Right cardiac atrium (tissue), 5 donors: ENCODE measurements around the gene BSDC1. TPM values are rescaled to one million over a fixed set of nuclear protein-coding genes. Genes with fewer than 3 reads are reported as not detected.

Experiments used
- ATAC-seq, 2 donors: fragments of 200-7000 bp; cut with Tn5 transposase; one replicate each; pipeline versions ENCODE4 v1.8.0 to v1.9.1; 2020; ENCODE audit warnings: moderate library complexity in 2 of 2, mild to moderate bottlenecking in 1 of 2
- DNase-seq, 3 donors: peaks; one replicate each; pipeline ENCODE4 v3.0.0-alpha.2; 2020
- H3K27ac ChIP-seq: one replicate; pipeline ENCODE4 v1.5.1; 2013; ENCODE audit warnings: mild to moderate bottlenecking, low read length, control low read depth, moderate library complexity
- H3K27me3 ChIP-seq: one replicate; pipeline ENCODE4 v1.6.1; 2013; ENCODE audit not compliant: control insufficient read depth, insufficient read depth
- H3K4me1 ChIP-seq: one replicate; pipeline ENCODE4 v1.6.1; 2013; ENCODE audit warnings: low read length; ENCODE audit not compliant: control insufficient read depth, insufficient read depth
- H3K4me3 ChIP-seq: one replicate; pipeline ENCODE4 v1.5.1; 2013; ENCODE audit warnings: low read length, control low read depth
- H3K9me3 ChIP-seq: one replicate; pipeline ENCODE4 v1.6.1; 2013; ENCODE audit warnings: low read length; ENCODE audit not compliant: control insufficient read depth
- WGBS: extraction: QIAGEN DNeasy Blood & Tissue Kit; methylation state at CpG from one replicate; pipeline ENCODE4 v1.1.7; 2013; 5-methylcytosine and 5-hydroxymethylcytosine counted together
- intact Hi-C, 4 donors: fragments of 100-400 bp; cut with DNase I; formaldehyde crosslinking; loops; one replicate each; pipeline versions ENCODE4 v1.11.0 to v1.14.0; 2022 to 2023
- polyA plus RNA-seq: library from polyadenylated mRNA; stranded (reverse); fragments of 200-250 nt; gene quantifications from one replicate; pipeline ENCODE4 v1.2.3, GENCODE V29; 2013
- total RNA-seq, 4 donors: library from RNA; stranded (reverse); fragmentation: NEBNext Ultra II Directional; extraction: Animal tissue kit (Norgen Biotek cat#: 25700); gene quantifications; one replicate each; pipeline ENCODE4 v1.2.1, GENCODE V29; 2021
- donor health status: healthy with polysubstance abuse.
- donor health status: DM: no; HTN: yes; CAD: no.
- donor health status: DM: no; HTN: no; CAD: no.
- donor health status: DM: no; HTN: yes; CAD: no; lungs with severe emphysema.
- donor health status: DM: yes; HTN: yes; CAD: no.

BSDC1 gene
- total and polyA plus RNA-seq, 5 donors = 37.1 to 56.0 (median 43.5) TPM

DNA sequence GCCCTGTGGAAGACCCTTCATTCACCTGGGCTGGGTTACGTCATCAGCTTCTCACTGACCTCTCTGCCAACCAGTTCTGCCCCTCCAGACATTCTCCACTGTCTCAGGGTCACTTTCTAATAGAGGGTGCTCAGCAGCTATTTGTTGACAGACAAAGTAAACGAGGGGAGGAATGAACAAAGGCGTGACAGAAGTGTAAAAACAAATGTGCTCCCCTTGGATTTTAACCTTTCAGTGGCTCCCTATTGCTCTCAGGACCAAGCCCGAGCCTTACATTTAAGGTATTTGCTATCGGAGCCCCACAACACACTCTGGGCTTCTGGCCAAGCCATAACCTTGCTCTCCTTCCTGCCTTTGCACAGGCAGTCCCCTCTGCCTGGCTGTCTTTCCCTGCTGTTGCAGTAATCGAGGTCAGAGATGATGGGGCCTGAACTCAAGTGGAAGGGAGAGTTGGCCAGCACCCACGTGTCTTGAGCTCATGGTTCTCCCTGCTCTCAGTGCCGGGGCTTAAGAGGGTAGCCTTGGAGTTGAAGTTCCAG is 48.9 kb downstream of the BSDC1 start:
- H3K4me1 ChIP-seq = peaks cover 12% of the 10 kb centered on the region
- H3K9me3 ChIP-seq = no peaks in the 10 kb centered on the region
- 35% methylated on average over 8 of the region's 8 CpGs for WGBS
- no peak overlapping the region for H3K27ac ChIP-seq
- no peaks in the 10 kb centered on the region for H3K27me3 ChIP-seq
- ATAC-seq (no peak), DNase-seq (no peak)
- intact Hi-C loops = no loop called here
- H3K4me3 ChIP-seq = no peak overlapping the region

DNA sequence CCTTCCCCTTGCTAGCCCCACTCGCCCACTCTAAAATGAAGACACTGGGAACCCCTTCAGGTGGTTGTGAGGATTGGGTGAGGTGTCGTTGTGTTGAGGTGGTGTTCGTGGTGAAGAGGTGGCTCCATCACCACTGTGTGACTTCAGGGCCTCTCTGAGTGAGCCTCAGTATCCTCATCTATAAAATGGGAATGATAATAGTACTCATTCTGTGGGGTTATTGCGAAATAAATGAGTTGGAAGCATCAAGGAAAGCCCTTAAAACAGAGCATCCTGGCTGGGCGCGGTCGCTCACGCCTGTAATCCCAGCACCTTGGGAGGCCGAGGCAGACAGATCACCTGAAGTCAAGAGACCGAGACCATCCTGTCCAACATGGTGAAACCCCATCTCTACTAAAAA is 51.5 kb downstream of the BSDC1 start:
- no peaks in the 10 kb centered on the region for H3K27me3 ChIP-seq
- no peaks in the 10 kb centered on the region for H3K9me3 ChIP-seq
- H3K4me3 ChIP-seq = no peak overlapping the region
- peaks cover 8% of the 10 kb centered on the region for H3K4me1 ChIP-seq
- WGBS = 95% methylated on average over 10 of the region's 10 CpGs
- no peak for DNase-seq
- no peak for ATAC-seq
- intact Hi-C loops = no loop called here
- H3K27ac ChIP-seq = no peak overlapping the region

DNA sequence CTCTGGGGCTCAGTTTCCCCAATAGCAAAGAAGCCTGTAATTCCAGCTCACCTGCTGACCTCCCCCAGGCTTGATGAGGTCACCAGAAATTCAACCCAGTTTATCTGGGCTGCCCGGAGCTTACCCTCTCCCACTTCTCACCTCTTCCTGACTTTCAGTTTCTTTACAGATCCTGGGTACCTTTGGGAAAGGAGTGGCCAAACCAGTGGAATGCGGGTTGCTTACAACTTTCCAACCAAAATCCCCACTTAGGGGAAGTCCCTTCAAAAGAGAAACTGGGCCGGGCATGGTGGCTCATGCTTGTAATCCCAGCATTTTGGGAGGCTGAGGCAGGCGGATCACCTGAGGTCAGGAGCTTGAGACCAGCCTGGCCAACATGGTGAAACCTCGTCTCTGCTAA is 52.3 kb downstream of the BSDC1 start:
- no peak overlapping the region for H3K4me3 ChIP-seq
- no peaks in the 10 kb centered on the region for H3K9me3 ChIP-seq
- 78% methylated on average over 5 of the region's 5 CpGs for WGBS
- intact Hi-C loops = no loop called here
- H3K27me3 ChIP-seq = no peaks in the 10 kb centered on the region
- ATAC-seq = no peak
- peaks cover 10% of the 10 kb centered on the region for H3K4me1 ChIP-seq
- H3K27ac ChIP-seq = no peak overlapping the region
- no peak for DNase-seq

DNA sequence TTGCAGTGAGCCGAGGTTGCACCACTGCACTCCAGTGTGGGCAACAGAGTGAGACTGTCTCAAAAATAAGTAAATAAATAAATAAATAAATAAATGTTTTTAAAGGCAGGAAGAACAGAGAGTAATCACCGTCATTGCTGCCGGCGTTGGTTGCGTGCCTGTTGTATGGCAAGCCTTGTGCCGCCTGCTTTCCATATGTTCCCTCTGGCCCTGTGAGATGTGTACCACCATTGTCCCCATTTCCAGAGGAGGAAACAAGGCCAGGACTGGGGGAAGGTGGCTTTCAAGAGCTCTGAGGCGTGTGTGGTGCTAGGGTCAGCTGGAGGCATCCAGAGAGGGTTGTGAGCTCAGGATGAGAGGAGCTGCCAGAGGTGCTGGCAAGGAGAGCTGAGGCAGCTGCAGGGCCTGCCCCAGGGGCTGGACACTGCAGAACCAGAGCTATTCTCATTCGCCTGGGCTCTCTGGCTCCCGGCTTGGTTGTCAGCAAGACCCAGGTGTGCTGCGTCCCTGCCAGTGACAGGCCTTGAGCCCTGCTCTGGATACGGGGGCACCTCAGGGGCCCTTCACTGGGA is 53.0 kb downstream of the BSDC1 start:
- Histone ChIP-seq H3K4me1 (peaks cover 10% of the 10 kb centered on the region), H3K9me3 (no peaks in the 10 kb centered on the region), H3K27me3 (no peaks in the 10 kb centered on the region), H3K4me3 (no peak overlapping the region), H3K27ac (no peak overlapping the region)
- WGBS = 82% methylated on average over 11 of the region's 11 CpGs
- DNase-seq = peak in 2 of 3 donors; percentile 78 to 82
- peak; percentile 15 to 38 for ATAC-seq
- intact Hi-C loops = no loop called here

DNA sequence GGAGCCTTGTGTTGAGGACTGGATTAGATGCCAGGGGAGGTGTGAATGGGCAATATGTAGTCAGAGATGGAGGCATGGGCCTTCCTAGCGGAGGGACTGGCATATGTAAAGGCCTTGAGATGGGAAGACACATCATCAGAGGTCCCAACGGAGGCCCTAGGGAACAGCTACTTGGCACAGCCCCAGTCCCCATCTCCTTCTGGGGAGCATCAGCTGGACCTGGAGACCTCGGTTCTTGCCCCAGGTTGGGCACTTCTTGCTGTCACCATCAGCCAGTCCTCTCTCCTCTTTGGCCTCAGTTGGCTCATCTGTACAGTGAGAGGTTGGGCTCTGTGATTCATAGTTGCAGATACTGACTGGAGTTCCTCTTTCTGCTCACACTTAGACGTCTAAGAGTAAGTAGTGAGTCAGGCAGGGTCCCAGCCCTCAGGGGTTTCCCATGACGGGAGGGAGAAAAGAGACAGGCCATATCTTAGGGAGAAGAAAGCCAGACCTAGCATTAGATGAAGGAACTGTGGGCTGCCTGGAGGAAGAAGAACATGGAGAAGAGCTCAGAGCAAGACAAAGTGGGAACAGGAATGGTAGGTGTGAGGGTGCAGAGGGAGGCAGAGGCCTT is 54.8 kb downstream of the BSDC1 start:
- Histone ChIP-seq H3K27me3 (no peaks in the 10 kb centered on the region), H3K27ac (no peak overlapping the region), H3K4me3 (no peak overlapping the region), H3K9me3 (no peaks in the 10 kb centered on the region), H3K4me1 (peaks cover 6% of the 10 kb centered on the region)
- intact Hi-C loops = loop anchor here in 1 of 4 donors (10.0 kb wide), 1 partner anchor 125 kb away; no protein-coding TSS in a partner anchor
- peak in 1 of 2 donors; percentile 3 for ATAC-seq
- no peak for DNase-seq
- WGBS = 75% methylated on average over 5 of the region's 5 CpGs

DNA sequence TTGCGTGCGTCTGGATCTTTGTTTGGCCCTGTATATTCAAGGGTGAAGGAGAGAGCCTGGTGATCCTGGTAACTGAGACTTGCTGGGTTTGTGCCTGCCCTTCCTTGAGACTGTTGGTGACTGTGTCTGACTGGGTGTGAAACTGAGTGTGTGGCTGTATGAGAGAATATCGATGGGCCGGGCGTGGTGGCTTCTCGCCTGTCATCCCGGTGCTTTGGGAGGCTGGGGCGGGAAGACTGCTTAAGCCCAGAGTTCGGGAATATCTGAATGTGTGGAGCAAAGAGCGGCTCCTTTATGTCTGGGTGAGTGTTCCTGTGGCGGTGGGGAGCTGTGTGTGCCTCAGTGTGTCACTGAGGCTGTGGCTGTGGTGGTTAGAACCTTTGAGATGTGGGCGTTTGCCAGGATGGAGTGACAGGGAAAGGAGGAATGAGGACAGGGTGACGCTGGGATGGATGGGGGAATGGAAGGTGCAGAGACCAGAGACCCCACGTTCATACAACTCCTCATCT is 55.5 kb downstream of the BSDC1 start:
- Histone ChIP-seq H3K27ac (peak overlapping the region; percentile 34), H3K27me3 (no peaks in the 10 kb centered on the region), H3K4me3 (no peak overlapping the region), H3K9me3 (no peaks in the 10 kb centered on the region), H3K4me1 (peaks cover 6% of the 10 kb centered on the region)
- intact Hi-C loops = loop anchor here in 1 of 4 donors (10.0 kb wide), 1 partner anchor 124 kb away; no protein-coding TSS in a partner anchor
- no peak for ATAC-seq
- peak in 1 of 3 donors; percentile 61 for DNase-seq
- 62% methylated on average over 14 of the region's 14 CpGs for WGBS

DNA sequence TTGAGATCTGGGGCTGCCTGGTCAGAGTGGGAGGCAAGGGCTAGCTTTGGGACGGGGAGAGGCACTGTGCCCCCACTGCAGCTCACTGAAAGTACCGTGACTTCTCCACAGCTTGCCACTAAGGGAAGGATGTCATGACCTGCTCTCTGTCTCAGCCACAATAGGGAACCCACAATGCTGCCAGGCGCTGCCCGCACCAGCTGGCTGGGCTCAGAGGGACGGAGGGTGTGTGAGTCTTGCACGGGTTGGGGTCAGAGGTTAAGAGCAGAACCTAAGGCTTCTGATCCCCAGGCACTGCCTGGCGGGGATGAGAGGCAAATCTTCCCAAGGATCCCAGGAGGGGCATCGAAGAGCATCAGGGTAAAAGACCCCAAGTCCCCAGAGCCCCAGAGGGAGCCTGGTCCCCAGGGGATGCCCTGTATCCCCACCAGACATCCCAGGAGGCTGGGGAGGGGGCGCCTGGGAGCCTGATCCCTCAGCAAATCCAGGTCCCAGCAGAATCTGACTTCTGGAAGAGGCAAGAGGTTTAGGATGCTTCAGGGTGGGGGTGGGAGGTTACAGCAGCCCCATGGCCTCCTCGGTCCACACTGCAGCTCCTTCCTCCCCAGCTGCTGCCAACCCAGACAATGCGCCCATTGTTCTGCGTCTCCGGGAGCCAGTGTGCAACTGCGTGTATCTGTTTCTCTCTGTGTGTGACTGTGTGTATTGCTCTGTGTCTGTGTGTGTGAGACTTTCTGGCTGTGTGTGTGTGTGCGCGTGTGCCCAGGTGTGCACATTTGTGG is 56.2 kb downstream of the BSDC1 start:
- no peak overlapping the region for H3K4me3 ChIP-seq
- H3K27me3 ChIP-seq = no peaks in the 10 kb centered on the region
- DNase-seq (peak; percentile 74 to 86 (median 86)), ATAC-seq (peak; percentile 49 to 52)
- H3K27ac ChIP-seq = peak overlapping the region; percentile 34
- intact Hi-C loops = loop anchor here in 1 of 4 donors (10.0 kb wide), 1 partner anchor 123 kb away; no protein-coding TSS in a partner anchor
- 46% methylated on average over 16 of the region's 16 CpGs for WGBS
- H3K9me3 ChIP-seq = no peaks in the 10 kb centered on the region
- H3K4me1 ChIP-seq = peaks cover 6% of the 10 kb centered on the region

DNA sequence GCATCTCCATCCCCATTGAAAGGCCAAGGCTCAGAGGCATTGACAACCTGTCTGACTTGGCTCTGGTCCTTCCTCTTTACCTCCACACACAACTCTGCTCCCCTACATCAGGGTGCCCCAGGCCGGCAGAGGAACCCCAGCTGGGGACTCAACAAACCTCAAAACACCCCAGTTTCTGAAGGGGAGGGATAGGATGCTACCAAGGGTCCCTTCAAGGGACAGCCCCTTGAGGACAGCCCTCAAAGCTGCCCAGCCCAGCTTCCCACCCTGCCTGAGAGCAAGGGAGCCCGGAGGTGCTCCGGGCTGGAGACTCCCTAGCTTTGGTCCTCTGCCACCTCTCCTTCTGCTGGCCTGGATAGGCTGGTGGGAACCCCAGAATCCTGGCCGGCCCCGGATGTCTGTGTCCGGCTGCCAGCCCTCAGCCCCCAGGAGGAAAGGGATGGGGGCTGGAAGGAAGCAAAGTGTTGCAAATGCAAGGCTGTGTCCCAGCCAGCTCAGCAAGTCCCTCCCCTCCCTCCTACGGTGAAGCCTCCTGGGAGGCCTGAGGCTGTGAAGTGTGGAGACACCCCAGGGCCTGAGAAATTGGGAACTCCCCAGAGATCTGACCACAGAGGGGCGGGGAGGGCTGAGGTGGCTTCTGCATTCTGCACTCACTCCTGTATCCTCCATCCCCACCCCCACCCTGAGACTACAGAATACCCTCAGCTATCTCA is 57.1 kb downstream of the BSDC1 start:
- peak; percentile 69 to 86 (median 77) for DNase-seq
- H3K27ac ChIP-seq = peak overlapping the region; percentile 28
- no peak overlapping the region for H3K4me3 ChIP-seq
- peaks cover 6% of the 10 kb centered on the region for H3K4me1 ChIP-seq
- H3K27me3 ChIP-seq = no peaks in the 10 kb centered on the region
- H3K9me3 ChIP-seq = no peaks in the 10 kb centered on the region
- WGBS = 46% methylated on average over 8 of the region's 8 CpGs
- intact Hi-C loops = loop anchor here in 1 of 4 donors (10.0 kb wide), 1 partner anchor 122 kb away; no protein-coding TSS in a partner anchor
- ATAC-seq = peak; percentile 30 to 40

DNA sequence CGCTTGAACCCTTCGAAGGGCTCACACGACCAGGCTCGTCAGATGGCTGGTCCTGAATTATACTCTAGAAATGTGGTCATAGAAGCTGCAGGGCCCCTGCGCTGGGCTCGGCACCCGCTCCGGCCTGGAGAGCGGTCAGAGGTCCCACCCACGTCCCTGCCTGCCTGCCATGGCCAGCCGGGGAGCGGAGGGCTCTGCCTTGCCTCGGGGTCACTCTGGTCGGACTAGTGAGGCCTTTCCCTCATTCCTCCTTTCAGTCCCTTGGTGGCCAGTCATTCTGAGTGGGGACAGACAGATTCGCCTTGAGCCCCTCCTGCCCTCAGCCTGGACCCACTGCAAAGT is 57.7 kb downstream of the BSDC1 start:
- peaks cover 6% of the 10 kb centered on the region for H3K4me1 ChIP-seq
- H3K4me3 ChIP-seq = peak overlapping the region; percentile 93
- peak overlapping the region; percentile 28 for H3K27ac ChIP-seq
- DNase-seq (peak in 1 of 3 donors; percentile 77), ATAC-seq (peak; percentile 17 to 23)
- H3K27me3 ChIP-seq = no peaks in the 10 kb centered on the region
- H3K9me3 ChIP-seq = no peaks in the 10 kb centered on the region
- intact Hi-C loops = loop anchor here in 1 of 4 donors (10.0 kb wide), 1 partner anchor 122 kb away; no protein-coding TSS in a partner anchor
- 21% methylated on average over 15 of the region's 15 CpGs for WGBS
